ENCODE measurements around the gene TRIM31. TPM values are rescaled to one million over a fixed set of nuclear protein-coding genes. Genes with fewer than 3 reads are reported as not detected.
"Not testable (repeated sequence)": the region's sequence is repeated elsewhere in the genome, so short reads cannot be mapped to it uniquely, and the experiment has no call there.

TRIM31 gene
- polyA plus RNA-seq, 4 donors: not detected

DNA sequence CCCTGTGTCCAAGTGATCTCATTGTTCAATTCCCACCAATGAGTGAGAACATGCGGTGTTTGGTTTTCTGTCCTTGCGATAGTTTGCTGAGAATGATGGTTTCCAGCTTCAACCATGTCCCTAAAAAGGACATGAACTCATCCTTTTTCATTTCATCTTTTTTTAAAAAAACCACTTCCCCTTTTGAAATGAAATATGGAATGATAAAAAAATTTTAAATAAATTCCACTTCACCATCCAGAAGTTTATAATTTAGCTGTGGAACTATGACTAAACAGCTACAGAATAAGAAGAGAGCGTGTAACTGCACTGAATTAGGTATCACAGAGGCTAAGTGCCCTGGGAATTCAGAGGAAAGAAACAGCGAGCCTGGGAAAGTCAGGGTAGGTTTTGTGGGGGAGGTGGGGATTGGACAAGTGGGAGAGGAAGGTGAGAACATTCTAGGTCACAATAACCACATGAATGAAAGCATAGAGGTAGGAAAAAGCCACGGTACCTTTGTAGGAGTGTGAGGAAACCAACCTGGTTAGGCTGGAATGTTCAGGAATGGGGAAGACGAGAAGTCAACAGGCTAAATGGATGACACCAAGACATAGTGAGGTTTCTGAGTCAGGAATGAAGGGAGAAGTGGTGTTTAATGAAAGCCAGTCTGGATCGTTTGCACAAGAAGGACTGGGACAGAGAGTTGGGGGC is 37.1 kb upstream of the TRIM31 start:
- no peak for DNase-seq (ENCODE audit: low read depth in 4 of 4, low spot score in 3 of 4)

DNA sequence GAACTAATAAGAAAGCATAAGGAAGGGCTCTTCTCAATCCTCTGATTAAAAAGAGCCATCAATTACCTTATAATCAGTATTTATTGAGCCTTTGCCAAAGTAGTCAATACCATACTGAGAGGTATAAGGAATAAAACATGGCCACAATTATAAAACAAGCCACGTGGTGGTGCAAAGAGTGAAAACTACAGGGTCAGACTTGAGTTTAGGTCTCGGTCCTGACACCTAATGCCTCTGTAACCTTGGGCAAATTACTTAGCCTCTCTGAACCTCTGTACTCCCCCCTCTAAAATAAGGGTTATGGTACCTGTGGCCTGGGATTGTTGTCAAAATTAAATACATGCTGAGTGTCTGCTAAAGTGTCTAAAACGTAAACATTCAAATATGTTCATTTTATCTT is 36.3 kb upstream of the TRIM31 start:
- no peak for DNase-seq (ENCODE audit: low read depth in 4 of 4, low spot score in 3 of 4)

GRCh38 chr6:30147096-30147495 is 34.2 kb upstream of the TRIM31 start:
- DNase-seq (ENCODE audit: low read depth in 4 of 4, low spot score in 3 of 4): no peak

DNA sequence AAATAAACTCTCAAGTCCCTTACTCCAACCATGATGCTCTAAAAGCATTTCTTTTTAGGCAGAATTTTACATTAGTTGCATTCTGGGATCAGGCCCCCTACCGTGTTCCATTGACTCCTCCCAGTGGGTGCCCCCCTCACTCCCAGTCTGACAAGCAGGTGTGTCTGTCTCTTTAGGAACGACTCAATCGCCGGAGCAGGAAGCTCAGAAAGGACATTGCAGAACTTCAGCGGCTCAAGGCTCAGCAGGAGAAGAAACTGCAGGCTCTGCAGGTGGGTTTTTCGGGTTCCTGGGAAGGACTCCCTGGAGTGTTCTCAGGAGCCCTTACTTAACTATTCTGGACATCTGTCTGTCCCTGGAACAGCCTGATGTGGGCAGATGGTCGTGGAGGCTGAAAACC is 32.9 kb upstream of the TRIM31 start:
- no peak for DNase-seq (ENCODE audit: low read depth in 4 of 4, low spot score in 3 of 4)

GRCh38 chr6:30144811-30145210 is 31.9 kb upstream of the TRIM31 start:
- no peak for DNase-seq (ENCODE audit: low read depth in 4 of 4, low spot score in 3 of 4)

DNA sequence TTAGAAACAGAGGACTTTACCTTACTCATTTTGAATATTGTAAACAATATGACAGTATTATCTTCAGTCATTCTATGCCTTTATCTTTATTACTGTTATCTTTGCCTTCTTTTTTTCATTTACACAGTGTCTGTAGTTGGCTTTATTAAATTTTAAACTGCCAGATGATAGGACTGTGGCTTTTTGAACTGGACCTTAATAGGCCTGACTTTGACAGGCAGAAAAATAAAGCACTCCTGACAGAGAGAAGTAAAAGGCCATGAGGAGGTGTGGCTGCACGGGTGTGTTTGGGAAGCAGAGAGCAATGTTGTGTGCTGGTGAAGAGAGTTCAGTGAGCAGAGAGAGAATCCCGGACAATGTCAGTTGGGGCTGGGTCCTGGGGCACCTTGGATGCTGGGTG is 30.9 kb upstream of the TRIM31 start:
- no peak for DNase-seq (ENCODE audit: low read depth in 4 of 4, low spot score in 3 of 4)

DNA sequence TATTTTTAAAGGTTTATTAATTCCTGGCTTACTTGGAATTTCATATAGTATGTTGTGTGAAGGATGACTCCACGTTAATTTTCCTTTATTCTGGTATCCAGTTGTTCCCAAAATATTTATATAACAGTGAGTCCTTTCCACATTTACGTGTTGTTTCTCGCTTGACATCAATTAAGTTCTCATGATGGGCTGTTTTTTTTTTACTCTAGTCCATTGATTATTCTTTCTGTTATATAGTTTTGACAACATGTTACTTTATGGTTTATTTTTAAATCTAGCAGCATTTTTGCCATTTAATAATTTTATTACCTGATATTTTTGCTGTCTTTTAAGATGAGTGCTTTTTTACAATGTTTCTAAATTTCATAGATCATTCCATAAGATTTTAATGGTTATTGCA is 29.8 kb upstream of the TRIM31 start:
- no peak for DNase-seq (ENCODE audit: low read depth in 4 of 4, low spot score in 3 of 4)

DNA sequence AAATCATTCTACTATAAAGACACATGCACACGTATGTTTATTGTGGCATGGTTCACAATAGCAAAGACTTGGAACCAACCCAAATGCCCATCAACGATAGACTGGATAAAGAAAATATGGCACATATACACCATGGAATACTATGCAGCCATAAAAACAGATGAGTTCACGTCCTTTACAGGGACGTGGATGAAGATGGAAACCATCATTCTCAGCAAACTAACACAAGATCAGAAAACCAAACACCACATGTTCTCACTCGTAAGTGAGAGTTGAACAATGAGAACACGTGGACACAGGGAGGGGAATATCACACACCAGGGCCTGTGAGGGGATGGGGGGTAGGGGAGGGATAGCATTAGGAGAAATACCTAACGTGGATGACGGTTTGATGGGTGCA is 27.4 kb upstream of the TRIM31 start:
- DNase-seq (ENCODE audit: low read depth in 4 of 4, low spot score in 3 of 4): not testable (repeated sequence)

- no peak for DNase-seq (ENCODE audit: low read depth in 4 of 4, low spot score in 3 of 4)
Measured at GRCh38 chr6:30136570-30137286, 23.8 kb upstream of the TRIM31 start.

DNA sequence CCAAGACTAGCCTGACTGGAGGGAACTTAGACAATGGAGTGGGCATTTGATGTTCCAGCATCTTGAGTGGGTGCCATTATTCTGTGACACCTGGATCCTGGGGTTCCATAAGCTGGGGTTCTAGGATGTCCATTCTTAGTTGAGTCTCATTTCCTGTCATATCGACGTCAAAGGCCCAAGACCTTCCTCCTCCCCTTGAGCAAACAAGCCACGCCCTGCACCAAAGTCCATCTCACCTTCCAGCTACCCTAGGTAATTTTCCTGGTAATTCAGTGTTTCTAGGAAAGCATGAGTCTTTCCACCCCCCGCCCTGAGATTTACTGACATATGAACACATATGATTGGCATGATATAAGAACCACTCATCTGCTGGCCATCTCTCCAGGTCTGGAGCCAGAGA is 22.9 kb upstream of the TRIM31 start, which contains the start of gene TRIM40:
TSS of gene TRIM40 (plus strand) at position 384 of the 400 bp plus-strand sequence. CDS start 897 bp downstream, outside the sequence.
- no peak for DNase-seq (ENCODE audit: low read depth in 4 of 4, low spot score in 3 of 4)

DNA sequence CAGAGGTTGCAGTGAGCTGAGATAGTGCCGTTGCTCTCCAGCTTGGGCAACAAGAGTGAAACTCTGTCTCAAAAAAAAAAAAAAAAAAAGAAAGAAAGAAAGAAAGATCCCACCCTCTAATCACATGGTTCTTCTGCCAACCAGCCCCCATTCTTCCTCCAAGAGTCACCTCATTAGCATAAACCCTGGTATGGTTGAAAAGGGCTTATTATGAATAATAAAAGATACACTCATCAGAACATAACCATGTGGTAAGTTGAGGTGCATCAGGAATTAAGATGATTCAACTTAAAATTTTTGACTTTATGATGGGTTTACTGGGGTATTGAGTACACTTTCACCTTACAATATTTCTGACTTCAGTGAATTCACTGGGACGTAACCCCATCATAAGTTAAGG is 22.3 kb upstream of the TRIM31 start:
- DNase-seq (ENCODE audit: low read depth in 4 of 4, low spot score in 3 of 4): no peak

- no peak for DNase-seq (ENCODE audit: low read depth in 4 of 4, low spot score in 3 of 4)
Measured at GRCh38 chr6:30131947-30132497, 19.1 kb upstream of the TRIM31 start.

GRCh38 chr6:30130887-30131862 is 18.3 kb upstream of the TRIM31 start:
- peak; percentile 50 to 63 (median 55) for DNase-seq (ENCODE audit: low read depth in 4 of 4, low spot score in 3 of 4)

DNA sequence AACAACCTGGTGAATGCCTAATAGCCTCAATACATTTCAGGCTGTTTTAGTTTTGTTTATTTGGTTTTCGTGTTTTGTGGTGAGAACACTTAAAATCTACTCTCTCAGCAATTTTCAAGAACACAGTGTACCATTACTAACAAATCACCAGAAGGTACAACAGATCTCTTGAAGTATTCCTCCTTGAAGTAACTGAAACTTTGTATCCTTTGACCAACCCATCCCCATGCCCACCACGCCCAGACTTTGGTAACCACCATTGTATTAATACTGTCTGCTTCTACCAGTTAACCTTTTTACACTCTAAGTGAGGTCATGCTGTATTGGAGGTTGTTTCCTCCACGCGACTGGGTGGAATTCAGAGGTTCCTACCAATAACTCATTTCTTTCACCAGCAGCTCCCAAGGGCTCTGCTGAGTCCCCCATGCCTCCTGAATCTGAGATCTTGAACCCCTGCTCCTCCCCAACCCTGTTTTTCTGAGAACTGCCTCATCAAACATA is 17.3 kb upstream of the TRIM31 start:
- DNase-seq (ENCODE audit: low read depth in 4 of 4, low spot score in 3 of 4): no peak

GRCh38 chr6:30129265-30130178 is 16.6 kb upstream of the TRIM31 start:
- DNase-seq (ENCODE audit: low read depth in 4 of 4, low spot score in 3 of 4): no peak

DNA sequence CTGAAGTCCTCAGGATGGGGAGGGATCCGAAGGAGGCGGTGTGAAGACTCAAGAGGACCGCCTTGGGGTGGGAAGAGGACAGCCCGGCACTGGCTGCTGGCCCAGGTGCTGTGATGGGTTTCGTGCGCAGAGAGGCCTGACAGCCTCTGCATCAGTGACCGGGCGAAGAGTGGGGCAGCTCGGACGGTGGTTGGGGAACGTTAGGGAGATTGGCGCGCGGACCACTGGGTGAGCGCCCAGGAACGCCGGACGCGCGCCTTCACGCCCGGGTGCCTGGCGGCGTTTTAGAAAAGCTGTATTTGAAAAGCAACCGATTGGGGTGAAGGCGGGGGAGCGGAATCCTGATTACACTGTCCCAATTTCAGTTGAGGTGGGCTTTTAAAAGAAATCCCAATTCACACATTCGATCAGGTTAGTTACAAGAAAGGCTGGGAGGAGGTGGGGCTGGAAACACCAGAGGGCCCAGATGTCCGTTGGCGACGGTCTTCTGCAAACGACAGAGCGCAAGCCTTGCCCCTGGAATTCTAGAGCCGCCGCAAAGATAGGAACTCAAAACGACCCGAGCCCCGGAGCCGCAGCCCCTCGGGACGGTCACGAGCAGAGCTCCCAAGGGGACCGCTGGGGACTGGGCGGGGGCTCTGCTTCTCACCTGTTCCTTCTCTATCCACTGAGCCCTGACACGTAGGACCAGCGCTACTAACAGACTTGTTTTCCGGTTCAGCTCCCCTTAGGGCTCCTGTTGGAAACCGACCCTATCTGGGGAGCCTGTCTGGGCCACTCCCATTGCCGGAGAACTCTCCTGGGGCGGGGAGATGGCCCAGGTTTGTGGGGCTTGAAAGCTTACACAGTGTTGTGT is 14.6 kb upstream of the TRIM31 start:
- DNase-seq (ENCODE audit: low read depth in 4 of 4, low spot score in 3 of 4): no peak

- DNase-seq (ENCODE audit: low read depth in 4 of 4, low spot score in 3 of 4): no peak
Measured at GRCh38 chr6:30122515-30122914, 9.6 kb upstream of the TRIM31 start.

Measured in left renal pelvis (tissue), 4 donors.